Measurements from ENCODE around the gene PLCB4.

PLCB4 gene

DNA sequence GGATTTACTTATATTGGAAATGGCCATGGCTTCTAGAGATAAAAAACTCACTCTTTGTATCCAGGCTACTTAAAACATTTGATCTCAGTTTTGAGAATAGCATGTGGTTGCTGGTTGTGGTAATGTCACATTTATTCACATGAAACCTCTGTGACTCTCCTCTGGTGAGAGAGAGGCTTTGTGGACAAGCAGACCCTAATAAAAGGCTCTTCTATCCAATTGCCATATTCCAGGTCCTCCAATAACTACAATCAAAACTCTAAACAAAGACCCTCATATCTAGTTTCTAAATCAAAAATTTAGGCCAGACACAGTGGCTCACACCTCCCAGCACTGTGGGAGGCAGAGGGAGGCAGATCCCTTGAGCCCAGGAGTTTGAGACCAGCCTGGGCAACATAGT is 269.2 kb downstream of the PLCB4 start:
- no peaks in the 10 kb centered on the region for H3K36me3 ChIP-seq (ENCODE audit: control insufficient read depth, insufficient read depth, low read length)
- H3K27me3 ChIP-seq (ENCODE audit: control insufficient read depth, insufficient read depth, low read length) = no peaks in the 10 kb centered on the region
- H3K9me3 ChIP-seq (ENCODE audit: control insufficient read depth, insufficient read depth, low read length) = no peaks in the 10 kb centered on the region

DNA sequence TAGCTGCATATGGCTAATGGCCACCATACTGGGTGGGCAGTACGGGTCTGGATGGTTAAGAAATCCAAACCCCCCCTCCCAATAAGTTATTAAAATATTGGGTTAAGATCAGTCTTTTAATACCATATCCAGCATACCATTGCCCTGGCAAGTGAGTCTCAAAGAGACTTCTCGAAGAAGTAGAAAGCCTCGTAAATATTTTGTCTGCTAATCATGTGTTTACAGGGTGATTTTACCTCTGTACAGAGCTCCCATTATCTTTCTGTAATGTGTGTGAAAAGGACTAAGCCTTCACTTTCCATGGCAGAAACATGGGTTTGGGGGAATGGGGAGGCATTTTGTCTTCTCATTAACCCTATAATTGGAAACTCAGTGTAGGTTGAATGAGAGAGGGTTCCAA is 270.8 kb downstream of the PLCB4 start:
- Histone ChIP-seq H3K36me3 (ENCODE audit: control insufficient read depth, insufficient read depth, low read length) (no peaks in the 10 kb centered on the region), H3K27me3 (ENCODE audit: control insufficient read depth, insufficient read depth, low read length) (no peaks in the 10 kb centered on the region), H3K9ac (ENCODE audit: low read depth, low read length) (no peak overlapping the region), H3K4me1 (ENCODE audit: control insufficient read depth, insufficient read depth, low read length) (no peaks in the 10 kb centered on the region), H3K4me3 (ENCODE audit: low read depth, low read length) (no peak overlapping the region), H3K9me3 (ENCODE audit: control insufficient read depth, insufficient read depth, low read length) (no peaks in the 10 kb centered on the region), H3K27ac (ENCODE audit: low read depth, low read length) (no peak overlapping the region)

More for the DNA sequence above, 269.2 kb downstream of the PLCB4 start:
- Histone ChIP-seq H3K4me3 (ENCODE audit: low read depth, low read length) (no peak overlapping the region), H3K4me1 (ENCODE audit: control insufficient read depth, insufficient read depth, low read length) (peaks cover under 1% of the 10 kb centered on the region; the same call in 1 of the 2 replicates), H3K27ac (ENCODE audit: low read depth, low read length) (no peak overlapping the region), H3K9ac (ENCODE audit: low read depth, low read length) (no peak overlapping the region)

DNA sequence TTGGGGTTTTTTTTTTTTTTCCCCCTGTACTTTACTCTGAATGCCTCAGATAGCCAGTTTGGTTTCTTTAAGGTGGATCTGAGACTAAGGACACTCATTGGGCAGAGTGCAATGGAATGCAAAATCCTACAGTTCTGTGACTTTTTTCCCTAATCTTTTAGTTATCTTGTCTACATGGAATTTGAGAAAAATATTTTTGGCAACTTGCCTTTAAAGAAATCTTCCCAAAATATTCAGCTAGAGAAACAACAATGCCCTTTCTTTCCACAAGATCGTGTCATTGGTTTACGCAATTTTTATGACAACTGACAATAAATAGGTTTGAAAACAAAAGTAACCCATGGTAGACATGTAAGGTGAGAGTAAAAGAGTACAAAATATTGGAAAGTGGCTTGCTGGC is 273.8 kb downstream of the PLCB4 start:
- H3K4me1 ChIP-seq (ENCODE audit: control insufficient read depth, insufficient read depth, low read length) = peaks cover 7% of the 10 kb centered on the region
- no peak overlapping the region for H3K9ac ChIP-seq (ENCODE audit: low read depth, low read length)
- H3K27me3 ChIP-seq (ENCODE audit: control insufficient read depth, insufficient read depth, low read length) = no peaks in the 10 kb centered on the region
- no peak overlapping the region for H3K27ac ChIP-seq (ENCODE audit: low read depth, low read length)
- H3K4me3 ChIP-seq (ENCODE audit: low read depth, low read length) = no peak overlapping the region
- H3K9me3 ChIP-seq (ENCODE audit: control insufficient read depth, insufficient read depth, low read length) = no peaks in the 10 kb centered on the region
- no peaks in the 10 kb centered on the region for H3K36me3 ChIP-seq (ENCODE audit: control insufficient read depth, insufficient read depth, low read length)

DNA sequence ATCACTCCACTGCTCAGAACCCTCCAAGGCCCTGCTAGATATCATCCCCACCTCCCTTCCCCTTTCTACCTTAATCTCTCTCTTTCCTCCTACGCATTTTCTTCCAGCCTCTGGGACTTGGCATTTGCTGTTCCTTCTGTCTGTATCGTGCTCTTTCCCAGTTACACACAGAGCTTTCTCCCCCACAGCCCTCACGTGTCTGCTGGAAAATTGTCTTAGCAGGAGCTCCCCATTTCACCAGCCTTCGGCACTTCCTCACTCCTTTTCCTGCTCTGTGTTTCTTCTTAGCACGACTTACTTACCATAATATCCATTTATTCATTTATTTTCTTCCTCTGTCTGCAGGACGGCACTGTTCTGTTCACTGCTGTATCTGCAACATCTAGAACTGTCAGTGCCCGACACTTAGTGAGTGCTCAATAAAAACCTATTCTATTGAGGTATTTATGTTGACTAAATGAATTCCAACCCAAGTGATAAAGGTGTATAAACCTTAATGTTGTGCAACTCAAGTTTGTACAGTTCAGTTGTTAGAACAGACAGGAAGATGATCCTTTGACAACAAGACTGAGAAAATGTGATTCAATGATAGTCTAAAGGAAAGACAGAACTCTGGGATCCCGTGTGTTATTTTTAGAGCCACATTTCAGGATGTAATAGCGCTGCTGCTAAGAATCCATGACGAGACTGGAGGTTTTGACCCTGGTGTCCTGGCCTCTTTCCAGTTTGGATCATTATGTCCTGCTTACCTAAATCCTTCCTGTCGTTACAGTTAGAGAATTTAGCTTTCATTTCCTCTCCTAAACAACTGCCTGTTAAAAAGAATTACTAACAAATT is 275.4 kb downstream of the PLCB4 start:
- Histone ChIP-seq H3K36me3 (ENCODE audit: control insufficient read depth, insufficient read depth, low read length) (no peaks in the 10 kb centered on the region), H3K9me3 (ENCODE audit: control insufficient read depth, insufficient read depth, low read length) (no peaks in the 10 kb centered on the region), H3K4me1 (ENCODE audit: control insufficient read depth, insufficient read depth, low read length) (peaks cover 12% of the 10 kb centered on the region), H3K27ac (ENCODE audit: low read depth, low read length) (no peak overlapping the region), H3K4me3 (ENCODE audit: low read depth, low read length) (no peak overlapping the region), H3K27me3 (ENCODE audit: control insufficient read depth, insufficient read depth, low read length) (no peaks in the 10 kb centered on the region), H3K9ac (ENCODE audit: low read depth, low read length) (no peak overlapping the region)

DNA sequence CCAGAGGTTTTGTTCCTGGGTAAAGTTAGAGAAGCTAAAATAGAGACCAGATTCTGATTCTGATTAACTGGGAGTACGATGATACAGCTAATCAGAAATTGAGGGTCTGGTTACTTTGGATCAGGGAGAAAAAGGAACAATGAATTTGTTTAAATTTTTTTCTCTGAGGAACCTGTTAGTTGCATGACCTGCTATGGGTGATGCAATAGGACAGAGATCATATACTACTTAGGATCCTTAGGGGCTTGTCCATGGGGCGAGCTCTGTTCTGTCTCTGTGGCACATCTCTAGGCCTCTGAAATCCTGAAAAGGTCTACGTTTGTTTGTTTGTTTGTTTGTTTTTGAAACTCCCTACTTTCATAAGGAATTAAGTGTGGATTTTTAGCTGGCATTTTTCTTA is 279.4 kb downstream of the PLCB4 start:
- no peaks in the 10 kb centered on the region for H3K27me3 ChIP-seq (ENCODE audit: control insufficient read depth, insufficient read depth, low read length)
- no peak overlapping the region for H3K9ac ChIP-seq (ENCODE audit: low read depth, low read length)
- peaks cover 12% of the 10 kb centered on the region for H3K4me1 ChIP-seq (ENCODE audit: control insufficient read depth, insufficient read depth, low read length)

DNA sequence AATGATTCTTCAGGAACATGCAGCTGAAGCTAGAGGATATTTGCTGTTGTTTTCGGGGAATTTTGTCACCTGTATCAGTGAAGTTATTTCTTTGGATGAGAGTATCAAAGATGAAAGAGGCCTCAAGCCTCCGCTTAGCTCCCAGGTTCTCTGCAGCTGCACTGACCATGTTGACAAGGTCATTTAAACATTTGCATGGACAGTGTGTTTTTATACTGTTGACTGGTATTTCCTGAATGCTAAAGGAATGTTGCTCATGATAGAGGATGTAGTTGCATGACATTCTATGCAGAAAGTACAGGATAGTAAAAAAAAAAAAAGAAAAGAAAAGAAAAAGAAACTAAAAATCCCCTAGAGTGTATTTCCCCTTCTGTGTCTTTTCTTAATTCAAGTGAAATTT is 279.9 kb downstream of the PLCB4 start:
- Histone ChIP-seq H3K4me1 (ENCODE audit: control insufficient read depth, insufficient read depth, low read length) (peaks cover 12% of the 10 kb centered on the region), H3K27ac (ENCODE audit: low read depth, low read length) (no peak overlapping the region)

More for the DNA sequence above, 279.4 kb downstream of the PLCB4 start:
- no peak overlapping the region for H3K27ac ChIP-seq (ENCODE audit: low read depth, low read length)
- H3K36me3 ChIP-seq (ENCODE audit: control insufficient read depth, insufficient read depth, low read length) = no peaks in the 10 kb centered on the region
- no peak overlapping the region for H3K4me3 ChIP-seq (ENCODE audit: low read depth, low read length)
- H3K9me3 ChIP-seq (ENCODE audit: control insufficient read depth, insufficient read depth, low read length) = no peaks in the 10 kb centered on the region

DNA sequence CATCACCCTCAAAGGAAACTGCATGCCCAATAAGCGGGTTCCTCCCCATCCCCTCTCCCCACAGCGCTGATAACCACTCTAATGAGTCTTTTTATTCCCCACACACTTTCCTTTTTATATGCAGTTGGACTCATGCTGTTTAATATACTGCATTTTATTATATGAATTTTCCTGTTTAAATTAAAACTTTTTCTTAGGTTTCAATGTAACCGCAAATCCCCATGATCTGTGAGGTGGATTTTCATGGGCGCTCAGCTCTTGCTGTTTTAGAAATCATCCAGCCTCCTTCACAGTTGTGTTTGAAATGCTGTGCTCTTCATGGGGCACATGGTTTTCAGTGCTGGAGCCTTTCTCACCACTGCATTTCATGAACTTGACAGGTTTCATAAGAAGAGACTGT is 280.4 kb downstream of the PLCB4 start:
- no peak overlapping the region for H3K27ac ChIP-seq (ENCODE audit: low read depth, low read length)
- no peaks in the 10 kb centered on the region for H3K9me3 ChIP-seq (ENCODE audit: control insufficient read depth, insufficient read depth, low read length)
- no peak overlapping the region for H3K9ac ChIP-seq (ENCODE audit: low read depth, low read length)
- H3K27me3 ChIP-seq (ENCODE audit: control insufficient read depth, insufficient read depth, low read length) = no peaks in the 10 kb centered on the region
- no peak overlapping the region for H3K4me3 ChIP-seq (ENCODE audit: low read depth, low read length)
- no peaks in the 10 kb centered on the region for H3K36me3 ChIP-seq (ENCODE audit: control insufficient read depth, insufficient read depth, low read length)
- peaks cover 12% of the 10 kb centered on the region for H3K4me1 ChIP-seq (ENCODE audit: control insufficient read depth, insufficient read depth, low read length)

More for the DNA sequence above, 279.9 kb downstream of the PLCB4 start:
- no peak overlapping the region for H3K9ac ChIP-seq (ENCODE audit: low read depth, low read length)
- H3K27me3 ChIP-seq (ENCODE audit: control insufficient read depth, insufficient read depth, low read length) = no peaks in the 10 kb centered on the region
- no peak overlapping the region for H3K4me3 ChIP-seq (ENCODE audit: low read depth, low read length)
- no peaks in the 10 kb centered on the region for H3K36me3 ChIP-seq (ENCODE audit: control insufficient read depth, insufficient read depth, low read length)
- no peaks in the 10 kb centered on the region for H3K9me3 ChIP-seq (ENCODE audit: control insufficient read depth, insufficient read depth, low read length)

DNA sequence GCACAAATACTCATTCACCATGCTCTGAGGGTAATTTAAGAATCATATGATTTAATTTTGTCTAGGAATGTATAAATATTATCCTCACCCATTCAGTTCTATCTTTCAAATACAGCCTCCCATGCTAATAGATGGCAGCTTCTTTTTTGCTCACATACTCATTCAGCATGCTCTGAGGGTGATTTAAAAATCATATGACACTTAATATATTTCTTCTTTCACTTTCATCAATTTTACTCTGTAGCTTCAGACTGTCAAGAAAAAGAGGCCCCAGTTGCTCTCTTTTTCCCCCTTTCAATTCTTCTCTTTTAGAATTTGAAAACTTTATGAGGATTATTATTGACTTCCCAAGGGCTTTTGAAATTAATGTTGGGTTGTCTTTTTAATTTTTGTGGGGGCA is 283.9 kb downstream of the PLCB4 start:
- no peak overlapping the region for H3K9ac ChIP-seq (ENCODE audit: low read depth, low read length)
- no peaks in the 10 kb centered on the region for H3K36me3 ChIP-seq (ENCODE audit: control insufficient read depth, insufficient read depth, low read length)
- no peaks in the 10 kb centered on the region for H3K9me3 ChIP-seq (ENCODE audit: control insufficient read depth, insufficient read depth, low read length)
- no peak overlapping the region for H3K27ac ChIP-seq (ENCODE audit: low read depth, low read length)
- no peaks in the 10 kb centered on the region for H3K27me3 ChIP-seq (ENCODE audit: control insufficient read depth, insufficient read depth, low read length)
- no peak overlapping the region for H3K4me3 ChIP-seq (ENCODE audit: low read depth, low read length)
- peaks cover 5% of the 10 kb centered on the region; the same call in 1 of the 2 replicates for H3K4me1 ChIP-seq (ENCODE audit: control insufficient read depth, insufficient read depth, low read length)

DNA sequence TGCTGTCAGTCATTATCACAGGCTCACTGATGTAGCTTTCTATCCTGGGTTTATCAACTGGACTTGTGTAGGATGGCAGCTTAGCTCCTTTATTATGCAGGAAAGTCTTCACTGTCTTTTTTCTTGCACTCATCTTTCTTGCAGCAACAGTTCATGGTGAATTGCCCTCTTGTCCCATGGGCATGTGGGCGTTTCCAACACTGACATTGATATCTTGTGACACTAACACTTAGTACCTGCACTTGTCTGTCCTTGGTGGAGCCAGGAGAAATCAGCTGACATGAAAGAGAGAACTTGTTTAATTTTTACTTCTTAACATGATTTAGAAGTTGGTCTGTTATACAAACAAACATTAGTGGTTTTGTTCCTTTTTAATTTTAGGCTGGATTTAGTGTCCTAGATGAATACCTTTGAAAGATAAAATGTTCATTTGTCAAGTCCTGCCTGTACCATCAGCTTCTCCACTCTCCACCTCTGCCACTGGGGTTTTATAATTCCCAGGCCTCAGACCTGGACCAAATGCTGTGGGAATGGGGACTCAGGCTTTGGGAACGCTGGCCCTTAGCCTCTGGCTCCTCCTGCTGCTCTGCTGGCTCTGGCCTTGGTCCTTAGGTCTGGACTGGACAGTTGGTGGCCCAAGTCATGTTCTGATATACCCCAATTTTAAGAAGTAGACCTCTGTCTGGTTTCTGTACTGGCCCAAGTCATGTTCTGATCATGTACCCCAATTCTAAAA is 284.5 kb downstream of the PLCB4 start:
- Histone ChIP-seq H3K4me3 (ENCODE audit: low read depth, low read length) (no peak overlapping the region), H3K4me1 (ENCODE audit: control insufficient read depth, insufficient read depth, low read length) (peaks cover 5% of the 10 kb centered on the region; the same call in 1 of the 2 replicates), H3K9me3 (ENCODE audit: control insufficient read depth, insufficient read depth, low read length) (no peaks in the 10 kb centered on the region), H3K27me3 (ENCODE audit: control insufficient read depth, insufficient read depth, low read length) (no peaks in the 10 kb centered on the region), H3K9ac (ENCODE audit: low read depth, low read length) (no peak overlapping the region), H3K36me3 (ENCODE audit: control insufficient read depth, insufficient read depth, low read length) (no peaks in the 10 kb centered on the region), H3K27ac (ENCODE audit: low read depth, low read length) (no peak overlapping the region)

DNA sequence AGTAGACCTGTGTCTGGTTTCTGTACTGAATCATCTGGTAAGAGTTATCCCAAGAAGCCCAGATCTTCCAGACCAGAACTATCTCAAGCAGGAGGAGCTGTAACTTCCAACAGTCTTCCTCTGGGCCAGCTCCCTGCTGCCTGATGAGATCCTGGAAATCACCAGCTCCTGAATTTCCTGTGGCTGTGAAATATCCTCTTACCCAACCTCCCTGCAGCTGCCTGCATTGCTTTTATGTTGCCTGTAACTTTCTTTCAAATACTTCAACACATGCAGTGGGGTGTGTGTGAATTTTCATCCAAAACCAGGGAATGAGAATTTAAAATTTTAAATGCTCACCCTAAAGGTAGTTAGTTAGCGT is 285.0 kb downstream of the PLCB4 start:
- Histone ChIP-seq H3K36me3 (ENCODE audit: control insufficient read depth, insufficient read depth, low read length) (no peaks in the 10 kb centered on the region), H3K9ac (ENCODE audit: low read depth, low read length) (no peak overlapping the region), H3K27me3 (ENCODE audit: control insufficient read depth, insufficient read depth, low read length) (no peaks in the 10 kb centered on the region), H3K4me3 (ENCODE audit: low read depth, low read length) (no peak overlapping the region), H3K9me3 (ENCODE audit: control insufficient read depth, insufficient read depth, low read length) (no peaks in the 10 kb centered on the region), H3K4me1 (ENCODE audit: control insufficient read depth, insufficient read depth, low read length) (peaks cover 2% of the 10 kb centered on the region; the same call in 1 of the 2 replicates), H3K27ac (ENCODE audit: low read depth, low read length) (no peak overlapping the region)

DNA sequence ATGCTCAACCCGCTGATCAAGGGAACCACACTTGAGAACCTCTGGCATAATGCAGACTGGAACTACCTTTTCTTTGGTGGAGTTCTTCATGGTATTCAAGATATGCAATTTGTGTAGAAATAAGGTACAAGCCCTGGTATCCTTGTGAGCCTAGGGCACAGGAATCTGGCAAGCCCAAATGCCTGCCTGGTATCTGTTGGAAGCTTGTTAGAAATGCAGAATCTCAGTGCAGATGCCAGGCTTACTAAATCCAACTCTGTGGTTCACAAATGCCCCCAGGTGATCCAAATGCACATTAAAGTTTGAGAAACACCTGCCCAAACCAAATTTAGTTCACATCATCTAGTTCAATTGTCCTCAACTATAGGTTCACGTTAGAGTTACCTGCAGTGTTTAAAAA is 285.7 kb downstream of the PLCB4 start:
- Histone ChIP-seq H3K36me3 (ENCODE audit: control insufficient read depth, insufficient read depth, low read length) (no peaks in the 10 kb centered on the region), H3K27ac (ENCODE audit: low read depth, low read length) (no peak overlapping the region), H3K9ac (ENCODE audit: low read depth, low read length) (no peak overlapping the region), H3K4me3 (ENCODE audit: low read depth, low read length) (no peak overlapping the region), H3K9me3 (ENCODE audit: control insufficient read depth, insufficient read depth, low read length) (no peaks in the 10 kb centered on the region), H3K4me1 (ENCODE audit: control insufficient read depth, insufficient read depth, low read length) (peaks cover 4% of the 10 kb centered on the region; the same call in 1 of the 2 replicates), H3K27me3 (ENCODE audit: control insufficient read depth, insufficient read depth, low read length) (no peaks in the 10 kb centered on the region)

All from HUES48 (cell line).